Measurements from ENCODE around the gene SMPD1. TPM values are rescaled to one million over a fixed set of nuclear protein-coding genes. Genes with fewer than 3 reads are reported as not detected.

SMPD1 gene
- polyA plus RNA-seq, 3 donors: 4.2 to 22.6 (median 4.9) TPM

GRCh38 chr11:6440906-6441358, 50.7 kb downstream of the SMPD1 start, which contains the start of gene HPX:
HPX (minus strand) TSS chr11:6440987; CDS start chr11:6440963, 24 bp downstream.
- H3K9me3 ChIP-seq (replicated peaks in 1 of 2; ENCODE audit: control insufficient read depth in 1 of 2, insufficient read depth in 1 of 2, low read length in 2 of 2): no peaks in the 10 kb centered on the region
- H3K4me1 ChIP-seq (ENCODE audit: control insufficient read depth in 1 of 2, insufficient read depth in 2 of 2, low read length in 2 of 2): peaks cover 14 to 21% of the 10 kb centered on the region in 2 donors
- Mint-ChIP-seq H3K27me3 (ENCODE audit: low read depth in 3 of 3) (peaks cover under 1 to 2% (median 1%) of the 10 kb centered on the region in 3 donors), H3K27ac (no peak within 1 kb of the TSS), H3K36me3 (no peaks in the 10 kb centered on the region), H3K9me3 (no peaks in the 10 kb centered on the region), H3K4me1 (no peaks in the 10 kb centered on the region), H3K4me3 (no peak within 1 kb of the TSS)
- no peaks in the 10 kb centered on the region for H3K36me3 ChIP-seq (replicated peaks in 1 of 2; ENCODE audit: control insufficient read depth in 1 of 2, insufficient read depth in 2 of 2, low read length in 2 of 2)
- 100% methylated on average over 1 of the region's 3 CpGs for WGBS (ENCODE audit: insufficient coverage)
- H3K4me2 ChIP-seq (replicated peaks; ENCODE audit: extremely low read depth, low read length, poor library complexity, severe bottlenecking): no peak within 1 kb of the TSS
- H3K27me3 ChIP-seq (ENCODE audit: control insufficient read depth in 2 of 2, insufficient read depth in 2 of 2, low read length in 2 of 2): no peaks in the 10 kb centered on the region
- no peak within 1 kb of the TSS for H3K4me3 ChIP-seq (replicated peaks in 1 of 3; ENCODE audit: low read depth in 2 of 3, low read length in 3 of 3)
- no peak within 1 kb of the TSS for H2AFZ ChIP-seq (ENCODE audit: insufficient read depth, low read depth, low read length, poor library complexity, severe bottlenecking)
- intact Hi-C loops (cut with micrococcal nuclease): loop anchor here (2.0 to 10.0 kb wide), 3 partner anchors 59 to 64 kb away; no protein-coding TSS in a partner anchor
- TF ChIP-seq CTCF (IDR thresholded peaks at IDR 0.05): no peak
- no peak within 1 kb of the TSS for H3K27ac ChIP-seq (ENCODE audit: low read depth in 1 of 2, low read length in 2 of 2)
- no peaks in the 10 kb centered on the region for H4K20me1 ChIP-seq (ENCODE audit: insufficient read depth, low read length)
- no peaks in the 10 kb centered on the region for H3K79me2 ChIP-seq (ENCODE audit: insufficient read depth, low read length)
- no peak within 1 kb of the TSS for H3K9ac ChIP-seq (ENCODE audit: insufficient read depth, low read length, poor library complexity, severe bottlenecking)
- DNase-seq: no peak

GRCh38 chr11:6442441-6442840, 52.2 kb downstream of the SMPD1 start:
- no peak for TF ChIP-seq CTCF (IDR thresholded peaks at IDR 0.05)
- Histone ChIP-seq H3K4me3 (replicated peaks in 1 of 3; ENCODE audit: low read depth in 2 of 3, low read length in 3 of 3) (no peak overlapping the region), H3K27ac (ENCODE audit: low read depth in 1 of 2, low read length in 2 of 2) (no peak overlapping the region), H4K20me1 (ENCODE audit: insufficient read depth, low read length) (no peaks in the 10 kb centered on the region), H3K9ac (ENCODE audit: insufficient read depth, low read length, poor library complexity, severe bottlenecking) (no peak overlapping the region), H3K9me3 (replicated peaks in 1 of 2; ENCODE audit: control insufficient read depth in 1 of 2, insufficient read depth in 1 of 2, low read length in 2 of 2) (no peaks in the 10 kb centered on the region), H3K4me1 (ENCODE audit: control insufficient read depth in 1 of 2, insufficient read depth in 2 of 2, low read length in 2 of 2) (peaks cover 14 to 17% of the 10 kb centered on the region in 2 donors), H3K79me2 (ENCODE audit: insufficient read depth, low read length) (no peaks in the 10 kb centered on the region), H2AFZ (ENCODE audit: insufficient read depth, low read depth, low read length, poor library complexity, severe bottlenecking) (no peak overlapping the region), H3K27me3 (ENCODE audit: control insufficient read depth in 2 of 2, insufficient read depth in 2 of 2, low read length in 2 of 2) (no peaks in the 10 kb centered on the region), H3K36me3 (replicated peaks in 1 of 2; ENCODE audit: control insufficient read depth in 1 of 2, insufficient read depth in 2 of 2, low read length in 2 of 2) (no peaks in the 10 kb centered on the region), H3K4me2 (replicated peaks; ENCODE audit: extremely low read depth, low read length, poor library complexity, severe bottlenecking) (no peak overlapping the region)
- H3K36me3 Mint-ChIP-seq: no peaks in the 10 kb centered on the region
- WGBS (ENCODE audit: insufficient coverage): 100% methylated on average over 3 of the region's 4 CpGs
- no peaks in the 10 kb centered on the region for H3K4me1 Mint-ChIP-seq
- intact Hi-C loops (cut with micrococcal nuclease): loop anchor here in 1 of 2 donors (5.0 to 10.0 kb wide), 2 partner anchors 60 to 62 kb away; no protein-coding TSS in a partner anchor
- no peak overlapping the region for H3K27ac Mint-ChIP-seq
- peaks cover 0 to 2% (median 2%) of the 10 kb centered on the region in 3 donors for H3K27me3 Mint-ChIP-seq (ENCODE audit: low read depth in 3 of 3)
- DNase-seq: no peak
- no peaks in the 10 kb centered on the region for H3K9me3 Mint-ChIP-seq
- H3K4me3 Mint-ChIP-seq: no peak overlapping the region

Measured in CD14-positive monocyte (primary cell).